PC-3 (cell line): ENCODE results near the gene C10orf62.

Experiments used
- EZH2 ChIP-seq: fragments of 300-600 bp; sonication (generic); IDR thresholded peaks from one replicate; pipeline ENCODE4 v1.6.1; 2017; ENCODE audit warnings: antibody characterized with exemption, mild to moderate bottlenecking, low read length; ENCODE audit not compliant: unreplicated experiment
- TF ChIP-seq, protein P1 (sequence below): fragments of 300-600 bp; sonication (generic); conservative IDR thresholded peaks from 2 replicates; pipeline ENCODE4 v1.5.1; 2017; ENCODE audit warnings: antibody characterized with exemption, low read depth, mild to moderate bottlenecking, low read length

- TF ChIP-seq, protein P1, sequence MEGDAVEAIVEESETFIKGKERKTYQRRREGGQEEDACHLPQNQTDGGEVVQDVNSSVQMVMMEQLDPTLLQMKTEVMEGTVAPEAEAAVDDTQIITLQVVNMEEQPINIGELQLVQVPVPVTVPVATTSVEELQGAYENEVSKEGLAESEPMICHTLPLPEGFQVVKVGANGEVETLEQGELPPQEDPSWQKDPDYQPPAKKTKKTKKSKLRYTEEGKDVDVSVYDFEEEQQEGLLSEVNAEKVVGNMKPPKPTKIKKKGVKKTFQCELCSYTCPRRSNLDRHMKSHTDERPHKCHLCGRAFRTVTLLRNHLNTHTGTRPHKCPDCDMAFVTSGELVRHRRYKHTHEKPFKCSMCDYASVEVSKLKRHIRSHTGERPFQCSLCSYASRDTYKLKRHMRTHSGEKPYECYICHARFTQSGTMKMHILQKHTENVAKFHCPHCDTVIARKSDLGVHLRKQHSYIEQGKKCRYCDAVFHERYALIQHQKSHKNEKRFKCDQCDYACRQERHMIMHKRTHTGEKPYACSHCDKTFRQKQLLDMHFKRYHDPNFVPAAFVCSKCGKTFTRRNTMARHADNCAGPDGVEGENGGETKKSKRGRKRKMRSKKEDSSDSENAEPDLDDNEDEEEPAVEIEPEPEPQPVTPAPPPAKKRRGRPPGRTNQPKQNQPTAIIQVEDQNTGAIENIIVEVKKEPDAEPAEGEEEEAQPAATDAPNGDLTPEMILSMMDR = no peak
- no peak for TF ChIP-seq EZH2
Observed at GRCh38 chr10:97551271-97551670, 38.2 kb upstream of the C10orf62 start.
